Measurements from ENCODE around the gene POLE4.

GRCh38 chr2:74941284-74941683, 17.2 kb upstream of the POLE4 start:
- TF ChIP-seq HDAC2 (IDR thresholded peaks at IDR 0.05) (no peak), FOXJ3 (CRISPR knock-in tag; IDR thresholded peaks at IDR 0.05) (no peak)

Measured in K562 (cell line).